Hepatocyte (in vitro differentiated cells): ENCODE measurements around the gene BRAP. TPM values are rescaled to one million over a fixed set of nuclear protein-coding genes. Genes with fewer than 3 reads are reported as not detected.
A peak's percentile ranks its signal among the peaks of the same experiment; 100 is the strongest.

Experiments
- DNase-seq: peaks from one replicate; pipeline ENCODE4 v3.0.0-alpha.2; 2016; ENCODE audit warnings: low spot score
- H2AFZ ChIP-seq: fragments of 200-600 bp; sonication (generic); 2 replicates; pipeline ENCODE4 v1.6.0; 2016; ENCODE audit warnings: antibody characterized with exemption, mild to moderate bottlenecking
- H3K27ac ChIP-seq: fragments of 200-600 bp; sonication (generic); 2 replicates; pipeline ENCODE4 v1.5.1; 2016; ENCODE audit warnings: mild to moderate bottlenecking
- H3K27me3 ChIP-seq: fragments of 200-600 bp; sonication (generic); 2 replicates; pipeline ENCODE4 v1.6.1; 2016
- H3K36me3 ChIP-seq: fragments of 200-600 bp; sonication (generic); replicated peaks from 2 replicates; pipeline ENCODE4 v1.5.1; 2016; ENCODE audit warnings: low read depth; ENCODE audit not compliant: insufficient read depth
- H3K4me1 ChIP-seq: fragments of 200-600 bp; sonication (generic); 2 replicates; pipeline ENCODE4 v1.5.1; 2016; ENCODE audit warnings: mild to moderate bottlenecking, moderate library complexity; ENCODE audit not compliant: insufficient read depth
- H3K4me2 ChIP-seq: fragments of 200-600 bp; sonication (generic); 2 replicates; pipeline ENCODE4 v1.6.0; 2016
- H3K4me3 ChIP-seq: fragments of 200-600 bp; sonication (generic); 2 replicates; pipeline ENCODE4 v1.5.1; 2016; ENCODE audit warnings: mild to moderate bottlenecking
- H3K79me2 ChIP-seq: fragments of 200-600 bp; sonication (generic); 2 replicates; pipeline ENCODE4 v1.6.0; 2017; ENCODE audit warnings: mild to moderate bottlenecking
- H3K9me2 ChIP-seq: fragments of 200-600 bp; sonication (generic); replicated peaks from 2 replicates; pipeline ENCODE4 v1.6.0; 2017; ENCODE audit warnings: mild to moderate bottlenecking; ENCODE audit not compliant: insufficient read depth
- H3K9me3 ChIP-seq: fragments of 200-600 bp; sonication (generic); 2 replicates; pipeline ENCODE4 v1.5.1; 2016; ENCODE audit warnings: low read depth, mild to moderate bottlenecking
- H4K20me1 ChIP-seq: fragments of 200-600 bp; sonication (generic); 2 replicates; pipeline ENCODE4 v1.6.0; 2016; ENCODE audit warnings: mild to moderate bottlenecking; ENCODE audit not compliant: insufficient read depth, poor library complexity, severe bottlenecking
- CTCF ChIP-seq: fragments of 200-600 bp; sonication (generic); IDR thresholded peaks from 2 replicates; pipeline ENCODE4 v1.5.1; 2016; ENCODE audit warnings: antibody characterized with exemption, mild to moderate bottlenecking; ENCODE audit not compliant: poor library complexity
- EZH2 ChIP-seq: fragments of 200-600 bp; sonication (generic); IDR thresholded peaks from 2 replicates; pipeline ENCODE4 v1.6.1; 2016; ENCODE audit warnings: antibody characterized with exemption, mild to moderate bottlenecking, borderline replicate concordance
- EZH2phosphoT487 ChIP-seq: fragments of 200-600 bp; sonication (generic); IDR thresholded peaks from one replicate; pipeline ENCODE4 v1.6.1; 2018; ENCODE audit warnings: antibody characterized with exemption, mild to moderate bottlenecking, low read depth, moderate library complexity; ENCODE audit not compliant: unreplicated experiment, severe bottlenecking
- WGBS: methylation state at CpG from one replicate; pipeline ENCODE4 v1.1.6; 2016; ENCODE audit warnings: low lambda C conversion rate; ENCODE audit errors: missing lambda C conversion rate; 5-methylcytosine and 5-hydroxymethylcytosine counted together
- polyA plus RNA-seq: library from polyadenylated mRNA; unstranded; fragments of >200 nt; fragmentation: Nextera tagmentation; extraction: Ambion mirVana; gene quantifications from 2 replicates; pipeline ENCODE4 v1.2.1, GENCODE V29; 2016
- total RNA-seq: library from RNA; depleted of rRNA; stranded (reverse); fragments of >200 nt; gene quantifications from 2 replicates; pipeline ENCODE4 v1.2.3, GENCODE V29; 2014

BRAP gene
- total and polyA plus RNA-seq, 2 experiments from 2014 or later: 13.9 to 16.8 TPM

DNA sequence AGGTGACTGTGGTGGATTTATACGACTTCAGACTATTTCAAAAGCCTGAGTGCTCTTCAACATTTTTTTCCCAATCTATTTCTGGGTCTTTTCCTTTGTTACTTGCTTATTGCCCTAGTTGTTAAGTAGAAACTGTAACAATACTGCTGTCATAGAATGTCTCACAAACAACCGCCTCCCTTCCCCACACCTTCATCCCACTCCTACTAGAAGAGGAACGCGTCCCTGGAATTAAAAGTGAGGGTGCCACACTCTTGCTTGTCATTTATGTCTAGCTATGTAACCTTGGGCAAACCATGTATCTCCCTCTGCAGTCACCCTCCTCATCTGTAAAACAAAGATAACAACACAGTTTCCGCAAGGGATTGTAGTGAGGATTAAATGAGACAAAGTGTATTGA, 8.6 kb downstream of the BRAP start:
- no peaks in the 10 kb centered on the region for H3K79me2 ChIP-seq
- H3K27ac ChIP-seq: no peak overlapping the region
- no peak for DNase-seq
- H3K4me2 ChIP-seq: no peak overlapping the region
- no peaks in the 10 kb centered on the region for H3K4me1 ChIP-seq
- 98% methylated on average over 5 of the region's 5 CpGs for WGBS
- no peak overlapping the region for H2AFZ ChIP-seq
- no peaks in the 10 kb centered on the region for H3K36me3 ChIP-seq
- no peaks in the 10 kb centered on the region for H4K20me1 ChIP-seq
- H3K4me3 ChIP-seq: no peak overlapping the region
- no peaks in the 10 kb centered on the region for H3K9me2 ChIP-seq
- no peaks in the 10 kb centered on the region for H3K9me3 ChIP-seq
- H3K27me3 ChIP-seq: no peaks in the 10 kb centered on the region
- TF ChIP-seq EZH2phosphoT487: no peak
- no peak for TF ChIP-seq EZH2
- TF ChIP-seq CTCF: no peak

DNA sequence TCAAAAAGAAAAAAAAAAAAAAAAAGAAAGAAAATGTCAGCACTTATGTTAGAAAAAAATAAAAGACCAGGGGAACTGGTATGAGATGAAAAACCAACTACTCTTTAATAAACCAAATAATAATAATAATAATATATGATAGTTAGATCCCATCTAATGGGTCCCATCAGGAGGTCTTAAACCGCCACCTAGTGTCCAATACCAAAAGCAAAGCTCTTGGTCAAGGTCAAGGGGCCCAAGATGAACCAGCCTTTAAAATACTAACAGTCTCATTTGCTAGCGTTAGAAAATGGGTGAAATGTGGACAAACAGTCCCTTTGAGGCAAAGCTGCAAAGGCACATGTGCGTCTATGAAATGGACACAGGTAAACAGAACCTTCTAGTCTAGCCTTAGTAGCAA, 12.3 kb downstream of the BRAP start:
- no peaks in the 10 kb centered on the region for H3K36me3 ChIP-seq
- no peaks in the 10 kb centered on the region for H3K79me2 ChIP-seq
- H3K4me1 ChIP-seq: no peaks in the 10 kb centered on the region
- H4K20me1 ChIP-seq: no peaks in the 10 kb centered on the region
- H2AFZ ChIP-seq: no peak overlapping the region
- peak; percentile 32 for DNase-seq
- H3K4me2 ChIP-seq: no peak overlapping the region
- no peak overlapping the region for H3K27ac ChIP-seq
- 95% methylated on average over 3 of the region's 3 CpGs for WGBS
- TF ChIP-seq EZH2phosphoT487 (no peak), CTCF (peak; percentile 53)
- no peak overlapping the region for H3K4me3 ChIP-seq
- no peaks in the 10 kb centered on the region for H3K9me2 ChIP-seq
- H3K27me3 ChIP-seq: no peaks in the 10 kb centered on the region
- no peaks in the 10 kb centered on the region for H3K9me3 ChIP-seq

DNA sequence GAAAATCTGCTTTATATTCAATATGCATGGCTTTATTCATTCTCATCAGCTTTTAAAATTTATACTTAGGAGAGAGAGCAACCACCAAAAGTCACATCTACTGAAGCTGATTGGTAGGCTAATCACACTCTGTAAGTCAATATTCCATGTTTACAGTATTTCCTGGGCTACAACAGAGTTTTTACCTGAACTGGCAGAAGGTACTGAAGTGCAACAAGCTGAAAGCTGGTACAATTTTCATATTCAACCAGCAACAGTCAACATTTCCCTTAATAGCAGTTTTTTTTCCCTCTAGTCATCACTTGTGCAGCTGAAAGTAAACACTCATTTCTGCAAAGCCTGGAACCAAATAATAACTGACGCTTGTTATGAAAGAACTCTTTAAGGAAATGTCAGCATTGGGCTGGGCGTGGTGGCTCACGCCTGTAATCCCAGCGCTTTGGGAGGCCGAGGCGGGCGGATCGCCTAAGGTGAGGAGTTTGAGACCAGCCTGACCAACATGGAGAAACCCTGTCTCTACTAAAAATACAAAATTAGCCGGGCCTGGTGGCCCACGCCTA, 12.9 kb downstream of the BRAP start:
- TF ChIP-seq CTCF (no peak), EZH2phosphoT487 (no peak), EZH2 (no peak)
- no peaks in the 10 kb centered on the region for H4K20me1 ChIP-seq
- 96% methylated on average over 10 of the region's 10 CpGs for WGBS
- no peaks in the 10 kb centered on the region for H3K4me1 ChIP-seq
- no peaks in the 10 kb centered on the region for H3K79me2 ChIP-seq
- no peak overlapping the region for H3K4me3 ChIP-seq
- no peaks in the 10 kb centered on the region for H3K36me3 ChIP-seq
- H2AFZ ChIP-seq: no peak overlapping the region
- no peak for DNase-seq
- no peaks in the 10 kb centered on the region for H3K9me3 ChIP-seq
- no peak overlapping the region for H3K4me2 ChIP-seq
- H3K27me3 ChIP-seq: no peaks in the 10 kb centered on the region
- no peaks in the 10 kb centered on the region for H3K9me2 ChIP-seq
- H3K27ac ChIP-seq: no peak overlapping the region
